PC-3 (cell line): Measurements from ENCODE around the gene FTO. TPM values are rescaled to one million over a fixed set of nuclear protein-coding genes. Genes with fewer than 3 reads are reported as not detected.

ENCODE experiments used
- ATAC-seq: fragments of 200-7000 bp; cut with Tn5 transposase; 2 replicates; pipeline ENCODE4 v1.9.1; 2020; ENCODE audit warnings: mild to moderate bottlenecking, moderate library complexity
- BruUV-seq: library from RNA; stranded (reverse); fragments of 400-500 nt; replicated peaks from 2 replicates; lab custom pipeline; 2021; lab: Mats Ljungman, UMichigan
- CTCF ChIA-PET: fragments of 300-600 bp; sonication (Branson Sonifier 250); formaldehyde crosslinking; loops from one replicate; lab custom pipeline; 2022; ENCODE audit warnings: antibody characterized with exemption; lab: Charles Lee
- POLR2A ChIA-PET: fragments of 300-600 bp; sonication (Branson Sonifier 250); formaldehyde crosslinking; loops from one replicate; lab custom pipeline; 2022; ENCODE audit warnings: antibody characterized with exemption; ENCODE audit not compliant: unreplicated experiment; lab: Charles Lee
- DNase-seq: peaks from one replicate; pipeline ENCODE4 v3.0.0-alpha.2; 2015
- H2AFZ ChIP-seq: fragments of 300-600 bp; sonication (generic); 2 replicates; pipeline ENCODE4 v1.6.0; 2016; ENCODE audit warnings: antibody characterized with exemption, low read length
- H3F3A ChIP-seq: fragments of 300-600 bp; sonication (generic); one replicate; pipeline ENCODE4 v1.6.0; 2017; ENCODE audit warnings: antibody characterized with exemption, low read length, control low read depth, mild to moderate bottlenecking; ENCODE audit not compliant: unreplicated experiment
- H3K27ac ChIP-seq: fragments of 300-600 bp; sonication (generic); 2 replicates; pipeline ENCODE4 v1.5.1; 2016; ENCODE audit warnings: mild to moderate bottlenecking, low read length
- H3K27me3 ChIP-seq: fragments of 300-600 bp; sonication (generic); 2 replicates; pipeline ENCODE4 v1.6.1; 2016; ENCODE audit warnings: low read length, mixed read lengths
- H3K36me3 ChIP-seq: fragments of 300-600 bp; sonication (generic); 2 replicates; pipeline ENCODE4 v1.6.1; 2016; ENCODE audit warnings: low read depth, mixed run types, low read length, mixed read lengths
- H3K4me1 ChIP-seq: fragments of 300-600 bp; sonication (generic); 2 replicates; pipeline ENCODE4 v1.5.1; 2016; ENCODE audit warnings: low read length; ENCODE audit not compliant: insufficient read depth
- H3K4me2 ChIP-seq: fragments of 300-600 bp; sonication (generic); 2 replicates; pipeline ENCODE4 v1.6.0; 2016; ENCODE audit warnings: low read length
- H3K4me3 ChIP-seq: fragments of 300-600 bp; sonication (generic); 2 replicates; pipeline ENCODE4 v1.5.1; 2016; ENCODE audit warnings: mild to moderate bottlenecking, low read length, mixed read lengths
- H3K79me2 ChIP-seq: fragments of 300-600 bp; sonication (generic); 2 replicates; pipeline ENCODE4 v1.6.1; 2017; ENCODE audit warnings: low read length, mixed read lengths
- H3K9ac ChIP-seq: fragments of 300-600 bp; sonication (generic); 2 replicates; pipeline ENCODE4 v1.6.0; 2016; ENCODE audit warnings: mild to moderate bottlenecking, low read length
- H3K9me2 ChIP-seq: fragments of 300-600 bp; sonication (generic); replicated peaks from 2 replicates; pipeline ENCODE4 v1.6.1; 2016; ENCODE audit warnings: mixed run types, low read length, mixed read lengths
- H3K9me3 ChIP-seq: fragments of 300-600 bp; sonication (generic); 2 replicates; pipeline ENCODE4 v1.6.1; 2016; ENCODE audit warnings: low read length, mixed read lengths
- H4K20me1 ChIP-seq: fragments of 300-600 bp; sonication (generic); 2 replicates; pipeline ENCODE4 v1.6.1; 2016; ENCODE audit warnings: low read length, mixed read lengths
- CTCF ChIP-seq: fragments of 300-600 bp; sonication (generic); conservative IDR thresholded peaks from 2 replicates; pipeline ENCODE4 v1.5.1; 2017; ENCODE audit warnings: antibody characterized with exemption, low read depth, mild to moderate bottlenecking, low read length
- EZH2 ChIP-seq: fragments of 300-600 bp; sonication (generic); IDR thresholded peaks from one replicate; pipeline ENCODE4 v1.6.1; 2017; ENCODE audit warnings: antibody characterized with exemption, mild to moderate bottlenecking, low read length; ENCODE audit not compliant: unreplicated experiment
- EZH2phosphoT487 ChIP-seq: fragments of 300-600 bp; sonication (generic); IDR thresholded peaks from 2 replicates; pipeline ENCODE4 v1.6.1; 2018; ENCODE audit warnings: mild to moderate bottlenecking, antibody characterized with exemption, low read length, borderline replicate concordance
- intact Hi-C: fragments of 100-400 bp; cut with micrococcal nuclease; formaldehyde crosslinking; loops from 2 replicates; pipeline ENCODE4 v1.9.0; 2023
- total RNA-seq: library from RNA; depleted of rRNA; stranded (reverse); fragments of >200 nt; gene quantifications from 2 replicates; pipeline ENCODE4 v1.2.3, GENCODE V29; 2014

FTO gene
- total RNA-seq, 1 experiment from 2014 or later, result 27.0 TPM

DNA sequence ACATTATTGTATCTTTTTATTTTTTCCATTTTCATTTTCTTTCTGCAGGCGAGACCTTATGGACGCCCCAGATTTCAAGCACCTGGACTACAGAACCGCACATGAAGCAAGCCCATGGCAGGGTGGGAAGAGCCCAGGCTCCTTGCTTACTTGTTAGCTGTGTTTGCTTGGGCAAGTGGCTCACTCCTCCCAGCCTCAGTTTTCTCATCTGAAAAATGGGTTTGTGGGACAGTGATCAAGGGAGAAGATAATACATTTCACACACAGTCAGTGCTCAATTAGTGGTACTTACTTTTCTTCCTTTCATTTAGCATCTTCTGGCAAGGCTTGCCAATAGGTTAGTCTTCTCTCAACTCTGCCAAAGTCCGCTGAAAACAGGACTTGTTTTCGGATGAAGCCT, 465.2 kb downstream of the FTO start:
- H3K9me2 ChIP-seq, result no peaks in the 10 kb centered on the region
- CTCF ChIA-PET, result no interaction called here

DNA sequence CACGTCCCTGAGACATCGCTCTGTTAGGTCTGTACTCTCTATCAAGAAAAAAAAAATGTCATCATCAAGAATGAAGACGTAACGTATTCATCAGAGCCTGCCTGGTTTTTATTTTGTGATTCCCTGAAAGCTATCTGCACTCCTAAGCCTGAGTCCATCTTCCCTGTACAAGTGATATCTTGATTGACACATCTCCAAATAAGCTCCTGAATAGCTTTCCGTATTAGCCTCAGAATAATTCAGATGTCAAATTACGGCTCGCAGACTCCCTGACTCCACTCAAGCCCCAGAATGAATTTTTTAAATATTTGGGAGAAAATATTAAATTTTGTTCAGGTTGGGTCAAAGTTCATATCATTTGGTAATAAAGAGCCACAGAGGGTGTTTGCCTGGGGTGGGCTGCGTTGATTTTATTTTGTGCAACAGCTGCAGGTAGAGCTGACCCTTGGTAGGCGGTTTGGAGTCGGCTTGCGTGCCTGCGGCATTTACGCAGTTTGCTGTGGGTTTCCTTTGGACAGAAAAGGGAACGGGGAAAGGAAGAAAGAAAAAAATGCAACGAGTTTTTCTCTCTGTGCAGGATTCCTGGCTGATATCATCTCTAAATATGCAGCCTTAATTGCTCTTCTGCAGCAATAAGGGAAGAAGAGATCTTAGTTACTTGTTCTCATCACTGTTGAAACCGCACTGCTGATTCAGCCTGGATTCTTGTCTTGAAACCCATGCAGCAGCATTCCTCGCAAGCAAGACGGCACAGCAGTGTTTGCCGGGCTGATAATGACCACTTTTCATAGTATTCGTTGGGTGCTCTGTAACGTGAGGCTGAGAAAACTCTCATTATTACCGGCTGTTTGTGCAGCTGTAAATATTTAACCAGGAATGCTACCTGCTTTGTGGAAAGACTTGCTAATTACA, 467.9 kb downstream of the FTO start:
- Histone ChIP-seq H4K20me1 (no peaks in the 10 kb centered on the region), H3K9me3 (no peaks in the 10 kb centered on the region), H3K79me2 (no peaks in the 10 kb centered on the region), H3F3A (no peaks in the 10 kb centered on the region), H3K9ac (no peak overlapping the region), H3K27ac (no peak overlapping the region), H3K27me3 (peaks cover 67% of the 10 kb centered on the region), H3K9me2 (no peaks in the 10 kb centered on the region), H3K4me2 (no peak overlapping the region), H3K36me3 (no peaks in the 10 kb centered on the region), H3K4me3 (no peak overlapping the region), H2AFZ (no peak overlapping the region), H3K4me1 (no peaks in the 10 kb centered on the region)
- no peak for TF ChIP-seq EZH2phosphoT487
- peak; percentile 48 for TF ChIP-seq EZH2
- ChIA-PET POLR2A (no interaction called here), CTCF (no interaction called here)
- no peak for ATAC-seq
- DNase-seq, result peak; percentile 19
- BruUV-seq, result no TSS peak
- intact Hi-C loops, result no loop called here

More for the DNA sequence above, 465.2 kb downstream of the FTO start:
- TF ChIP-seq EZH2phosphoT487 (no peak), CTCF (no peak), EZH2 (no peak)
- Histone ChIP-seq H3K36me3 (no peaks in the 10 kb centered on the region), H3K9ac (no peak overlapping the region), H2AFZ (no peak overlapping the region), H3K27me3 (peaks cover 42% of the 10 kb centered on the region), H3F3A (no peaks in the 10 kb centered on the region), H3K79me2 (no peaks in the 10 kb centered on the region), H4K20me1 (no peaks in the 10 kb centered on the region), H3K4me2 (no peak overlapping the region), H3K9me3 (no peaks in the 10 kb centered on the region), H3K4me1 (no peaks in the 10 kb centered on the region), H3K27ac (no peak overlapping the region), H3K4me3 (no peak overlapping the region)
- intact Hi-C loops, result no loop called here
- ATAC-seq (no peak), DNase-seq (no peak)
- POLR2A ChIA-PET, result no interaction called here
- BruUV-seq, result no TSS peak

DNA sequence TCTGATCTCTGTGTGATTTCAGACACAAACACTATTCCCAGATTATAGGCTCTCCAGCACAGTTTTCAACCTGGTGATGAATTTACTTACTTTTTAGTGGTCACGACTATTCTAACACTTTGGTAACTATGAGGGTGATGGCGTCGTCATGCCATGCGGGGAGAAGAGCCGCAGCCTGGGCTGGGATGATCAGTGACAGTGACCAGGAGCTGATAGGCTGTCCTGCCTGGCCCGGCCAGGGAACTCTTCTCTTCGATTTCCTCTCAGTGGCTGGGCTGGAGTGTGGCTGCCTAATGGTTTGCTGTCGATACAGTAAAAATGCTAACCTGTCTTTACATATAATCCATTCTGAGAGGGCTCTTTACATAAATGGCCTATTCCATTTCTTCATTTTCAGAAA, 469.5 kb downstream of the FTO start:
- Histone ChIP-seq H3K27ac (no peak overlapping the region), H3K4me3 (no peak overlapping the region), H3K4me1 (no peaks in the 10 kb centered on the region), H4K20me1 (no peaks in the 10 kb centered on the region), H3K9me3 (no peaks in the 10 kb centered on the region), H3K79me2 (no peaks in the 10 kb centered on the region), H3K4me2 (no peak overlapping the region), H3K9ac (no peak overlapping the region), H3K27me3 (peaks cover 70% of the 10 kb centered on the region), H3F3A (no peaks in the 10 kb centered on the region), H3K9me2 (no peaks in the 10 kb centered on the region), H2AFZ (no peak overlapping the region), H3K36me3 (no peaks in the 10 kb centered on the region)
- POLR2A ChIA-PET, result no interaction called here
- ATAC-seq (no peak), DNase-seq (no peak)
- TF ChIP-seq EZH2phosphoT487, result no peak
- TF ChIP-seq CTCF, result no peak
- no peak for TF ChIP-seq EZH2
- CTCF ChIA-PET, result no interaction called here
- intact Hi-C loops, result no loop called here
- no TSS peak for BruUV-seq
